ENCODE data around the gene MAN1C1.

The MAN1C1 gene

GRCh38 chr1:25748531-25749205 lies 132.1 kb downstream of the MAN1C1 start:
- Histone ChIP-seq H3K4me2 (ENCODE audit: low read length) (no peak overlapping the region), H2AFZ (ENCODE audit: low read depth, low read length) (no peak overlapping the region), H3K36me3 (replicated peaks; ENCODE audit: low read depth, low read length) (no peaks in the 10 kb centered on the region), H3K79me2 (ENCODE audit: low read length) (no peaks in the 10 kb centered on the region), H3K27ac (ENCODE audit: low read length) (no peak overlapping the region), H4K20me1 (ENCODE audit: insufficient read depth, low read length) (no peaks in the 10 kb centered on the region), H3K4me1 (ENCODE audit: low read length) (no peaks in the 10 kb centered on the region), H3K27me3 (ENCODE audit: low read depth, low read length) (no peaks in the 10 kb centered on the region), H3K4me3 (ENCODE audit: low read length) (no peak overlapping the region), H3K9ac (ENCODE audit: low read length) (no peak overlapping the region), H3K9me3 (ENCODE audit: insufficient read depth, low read length) (no peaks in the 10 kb centered on the region)
- TF ChIP-seq EZH2phosphoT487 (IDR thresholded peaks at IDR 0.05; ENCODE audit: low read depth): no peak
- TF ChIP-seq, protein P1, sequence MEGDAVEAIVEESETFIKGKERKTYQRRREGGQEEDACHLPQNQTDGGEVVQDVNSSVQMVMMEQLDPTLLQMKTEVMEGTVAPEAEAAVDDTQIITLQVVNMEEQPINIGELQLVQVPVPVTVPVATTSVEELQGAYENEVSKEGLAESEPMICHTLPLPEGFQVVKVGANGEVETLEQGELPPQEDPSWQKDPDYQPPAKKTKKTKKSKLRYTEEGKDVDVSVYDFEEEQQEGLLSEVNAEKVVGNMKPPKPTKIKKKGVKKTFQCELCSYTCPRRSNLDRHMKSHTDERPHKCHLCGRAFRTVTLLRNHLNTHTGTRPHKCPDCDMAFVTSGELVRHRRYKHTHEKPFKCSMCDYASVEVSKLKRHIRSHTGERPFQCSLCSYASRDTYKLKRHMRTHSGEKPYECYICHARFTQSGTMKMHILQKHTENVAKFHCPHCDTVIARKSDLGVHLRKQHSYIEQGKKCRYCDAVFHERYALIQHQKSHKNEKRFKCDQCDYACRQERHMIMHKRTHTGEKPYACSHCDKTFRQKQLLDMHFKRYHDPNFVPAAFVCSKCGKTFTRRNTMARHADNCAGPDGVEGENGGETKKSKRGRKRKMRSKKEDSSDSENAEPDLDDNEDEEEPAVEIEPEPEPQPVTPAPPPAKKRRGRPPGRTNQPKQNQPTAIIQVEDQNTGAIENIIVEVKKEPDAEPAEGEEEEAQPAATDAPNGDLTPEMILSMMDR (IDR thresholded peaks at IDR 0.05; ENCODE audit: low read depth, low read length): no peak

- H3K27ac ChIP-seq (ENCODE audit: low read length): no peak overlapping the region
- H4K20me1 ChIP-seq (ENCODE audit: insufficient read depth, low read length): no peaks in the 10 kb centered on the region
- H3K36me3 ChIP-seq (replicated peaks; ENCODE audit: low read depth, low read length): no peaks in the 10 kb centered on the region
These were observed 134.5 kb downstream of the MAN1C1 start for GRCh38 chr1:25750923-25751605.

GRCh38 chr1:25754470-25755181 lies 138.0 kb downstream of the MAN1C1 start:
- H3K27me3 ChIP-seq (ENCODE audit: low read depth, low read length): peaks cover 5% of the 10 kb centered on the region; the same call in 1 of the 2 replicates
- H3K4me3 ChIP-seq (ENCODE audit: low read length): no peak overlapping the region
- H2AFZ ChIP-seq (ENCODE audit: low read depth, low read length): no peak overlapping the region
- H3K79me2 ChIP-seq (ENCODE audit: low read length): no peaks in the 10 kb centered on the region
- no peak overlapping the region for H3K9ac ChIP-seq (ENCODE audit: low read length)
- no peaks in the 10 kb centered on the region for H3K36me3 ChIP-seq (replicated peaks; ENCODE audit: low read depth, low read length)
- no peak overlapping the region for H3K27ac ChIP-seq (ENCODE audit: low read length)
- no peaks in the 10 kb centered on the region for H3K9me3 ChIP-seq (ENCODE audit: insufficient read depth, low read length)
- no peaks in the 10 kb centered on the region for H4K20me1 ChIP-seq (ENCODE audit: insufficient read depth, low read length)
- no peaks in the 10 kb centered on the region for H3K4me1 ChIP-seq (ENCODE audit: low read length)
- TF ChIP-seq, protein P1 (IDR thresholded peaks at IDR 0.05; ENCODE audit: low read depth, low read length): no peak
- no peak for TF ChIP-seq EZH2phosphoT487 (IDR thresholded peaks at IDR 0.05; ENCODE audit: low read depth)
- no peak overlapping the region for H3K4me2 ChIP-seq (ENCODE audit: low read length)

More at GRCh38 chr1:25750923-25751605, 134.5 kb downstream of the MAN1C1 start:
- H2AFZ ChIP-seq (ENCODE audit: low read depth, low read length): no peak overlapping the region
- H3K9ac ChIP-seq (ENCODE audit: low read length): no peak overlapping the region
- no peaks in the 10 kb centered on the region for H3K27me3 ChIP-seq (ENCODE audit: low read depth, low read length)
- no peaks in the 10 kb centered on the region for H3K4me1 ChIP-seq (ENCODE audit: low read length)
- H3K9me3 ChIP-seq (ENCODE audit: insufficient read depth, low read length): no peaks in the 10 kb centered on the region
- H3K79me2 ChIP-seq (ENCODE audit: low read length): no peaks in the 10 kb centered on the region
- no peak overlapping the region for H3K4me2 ChIP-seq (ENCODE audit: low read length)
- TF ChIP-seq EZH2phosphoT487 (IDR thresholded peaks at IDR 0.05; ENCODE audit: low read depth): no peak
- TF ChIP-seq, protein P1 (IDR thresholded peaks at IDR 0.05; ENCODE audit: low read depth, low read length): no peak
- H3K4me3 ChIP-seq (ENCODE audit: low read length): no peak overlapping the region

Measured in OCI-LY3 (cell line).